HG03521 (cell line): Measurements from ENCODE around the gene SERPINA3.
"Not testable (repeated sequence)": the region's sequence is repeated elsewhere in the genome, so short reads cannot be mapped to it uniquely, and the experiment has no call there.

Experiments
- ATAC-seq: cut with Tn5 transposase; IDR thresholded peaks from one replicate; pipeline ENCODE4 v1.9.1; 2021; ENCODE audit warnings: mild to moderate bottlenecking, moderate library complexity; ENCODE audit not compliant: unreplicated experiment

SERPINA3 gene

GRCh38 chr14:94631050-94631449 is 18.9 kb downstream of the SERPINA3 start:
- ATAC-seq, result no peak

GRCh38 chr14:94631536-94632304 is 19.5 kb downstream of the SERPINA3 start:
- ATAC-seq, result no peak

GRCh38 chr14:94632305-94632590 is 20.1 kb downstream of the SERPINA3 start:
- ATAC-seq, result no peak

- no peak for ATAC-seq
Observed at GRCh38 chr14:94633121-94633520, 20.9 kb downstream of the SERPINA3 start.

GRCh38 chr14:94635154-94635553 is 23.0 kb downstream of the SERPINA3 start:
- no peak for ATAC-seq

- ATAC-seq, result no peak
Observed at GRCh38 chr14:94636744-94637412, 24.7 kb downstream of the SERPINA3 start.

- not testable (repeated sequence) for ATAC-seq
Observed at GRCh38 chr14:94637814-94638213, 25.6 kb downstream of the SERPINA3 start.

- ATAC-seq, result no peak
Observed at GRCh38 chr14:94638339-94638738, 26.1 kb downstream of the SERPINA3 start.

GRCh38 chr14:94638961-94639817 is 27.0 kb downstream of the SERPINA3 start:
- ATAC-seq, result no peak

- ATAC-seq, result no peak
Observed at GRCh38 chr14:94640721-94641631, 28.8 kb downstream of the SERPINA3 start.

- ATAC-seq, result no peak
Observed at GRCh38 chr14:94641632-94641955, 29.4 kb downstream of the SERPINA3 start.

- no peak for ATAC-seq
Observed at GRCh38 chr14:94643316-94644101, 31.3 kb downstream of the SERPINA3 start.

GRCh38 chr14:94644102-94644535 is 31.9 kb downstream of the SERPINA3 start:
- no peak for ATAC-seq

- no peak for ATAC-seq
Observed at GRCh38 chr14:94646066-94646465, 33.9 kb downstream of the SERPINA3 start.

- ATAC-seq, result no peak
Observed at GRCh38 chr14:94646481-94646880, 34.3 kb downstream of the SERPINA3 start.

- no peak for ATAC-seq
Observed at GRCh38 chr14:94648801-94649200, 36.6 kb downstream of the SERPINA3 start.

GRCh38 chr14:94649543-94650443 is 37.6 kb downstream of the SERPINA3 start:
- no peak for ATAC-seq

- ATAC-seq, result no peak
Observed at GRCh38 chr14:94650444-94650775, 38.2 kb downstream of the SERPINA3 start.
